Measurements from ENCODE around the gene FOXI1.
"Not testable (repeated sequence)": the region's sequence is repeated elsewhere in the genome, so short reads cannot be mapped to it uniquely, and the experiment has no call there.

FOXI1 gene

DNA sequence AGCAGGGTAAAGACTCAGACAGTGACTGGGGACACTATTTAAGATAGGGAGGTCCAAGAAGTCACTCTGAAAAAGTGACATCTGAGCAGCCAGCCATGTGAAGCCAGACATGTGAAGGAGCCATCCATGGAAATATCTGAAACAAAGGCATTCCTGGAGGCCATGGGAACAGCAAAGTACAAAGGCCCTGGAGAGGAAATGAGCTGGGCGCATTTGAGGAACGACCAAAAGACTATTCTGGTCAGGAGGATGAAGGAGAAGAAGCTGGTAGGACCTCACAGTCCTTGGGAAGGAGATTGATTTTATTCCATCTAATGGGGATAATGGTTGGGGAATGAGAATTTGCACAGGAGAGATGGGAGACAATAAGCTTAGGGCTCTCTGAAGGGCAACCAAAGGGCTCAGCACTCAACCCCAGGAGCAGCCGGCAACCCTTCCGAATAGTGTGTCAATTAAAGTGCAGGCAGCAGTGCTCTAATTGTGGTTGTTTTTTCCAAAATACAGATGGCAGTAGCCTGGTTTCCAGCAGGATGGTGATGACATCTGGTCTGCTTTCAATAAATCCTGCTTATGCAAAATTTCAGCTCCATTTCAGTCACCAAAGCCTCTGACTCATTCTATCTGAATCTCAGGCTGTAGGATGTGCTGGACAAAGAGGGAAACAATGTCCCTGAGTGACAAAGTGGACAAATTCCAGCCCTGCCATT, 26.7 kb downstream of the FOXI1 start:
- no peak for DNase-seq

DNA sequence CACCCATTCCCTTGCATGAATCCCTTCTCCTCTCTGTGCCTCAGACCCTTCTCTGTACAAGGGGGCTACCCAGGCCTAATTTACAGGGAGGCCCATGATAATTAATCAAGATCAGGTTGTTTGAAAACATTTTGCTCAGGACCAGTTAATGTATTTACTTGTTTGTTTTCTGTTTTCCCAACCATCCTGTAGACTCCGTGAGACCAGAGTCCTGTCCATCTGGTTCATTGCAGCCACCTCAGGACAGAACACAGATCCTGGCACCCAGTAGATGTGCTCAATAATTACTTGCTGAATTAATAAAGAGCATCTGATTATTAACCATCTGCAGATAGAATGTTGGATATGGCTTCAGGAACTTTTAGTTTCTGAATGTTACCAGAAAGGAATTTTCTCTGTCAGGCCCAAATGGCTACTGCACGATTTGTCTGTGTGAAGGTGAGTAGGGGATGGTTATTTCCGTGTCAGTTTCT, 27.3 kb downstream of the FOXI1 start:
- no peak for DNase-seq

- no peak for DNase-seq
These were observed 30.2 kb downstream of the FOXI1 start for GRCh38 chr5:170135796-170136490.

- DNase-seq: no peak
These were observed 30.8 kb downstream of the FOXI1 start for GRCh38 chr5:170136506-170136905.

- no peak for DNase-seq
These were observed 32.1 kb downstream of the FOXI1 start for GRCh38 chr5:170137694-170138214.

GRCh38 chr5:170138273-170138672, 32.6 kb downstream of the FOXI1 start:
- DNase-seq: no peak

DNA sequence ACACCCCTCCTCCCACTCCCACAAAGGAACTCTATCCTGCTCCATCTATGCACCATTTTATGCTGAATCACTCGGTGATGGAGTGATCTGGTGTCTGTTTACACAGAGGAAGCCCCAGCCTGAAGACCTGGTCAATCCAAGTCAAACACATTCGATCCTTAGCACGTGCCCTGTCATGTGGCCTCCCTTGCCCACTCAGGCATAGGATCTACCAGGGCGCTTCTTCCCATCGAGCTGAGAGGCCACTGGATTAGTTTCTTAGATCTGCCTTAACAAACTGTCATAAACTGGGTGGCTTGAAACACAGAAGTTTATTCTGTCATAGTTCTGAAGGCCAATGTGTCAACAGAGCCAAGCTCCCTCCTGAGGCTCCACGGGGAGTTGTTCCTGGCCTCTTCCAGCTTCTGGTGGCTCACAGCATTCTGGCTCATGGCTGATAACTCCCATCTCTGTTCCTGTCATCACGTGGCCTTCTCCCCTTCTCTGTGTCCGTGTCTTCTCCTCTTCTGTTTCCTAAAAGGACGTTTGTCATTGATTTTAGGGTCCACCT, 34.2 kb downstream of the FOXI1 start:
- DNase-seq: no peak

DNA sequence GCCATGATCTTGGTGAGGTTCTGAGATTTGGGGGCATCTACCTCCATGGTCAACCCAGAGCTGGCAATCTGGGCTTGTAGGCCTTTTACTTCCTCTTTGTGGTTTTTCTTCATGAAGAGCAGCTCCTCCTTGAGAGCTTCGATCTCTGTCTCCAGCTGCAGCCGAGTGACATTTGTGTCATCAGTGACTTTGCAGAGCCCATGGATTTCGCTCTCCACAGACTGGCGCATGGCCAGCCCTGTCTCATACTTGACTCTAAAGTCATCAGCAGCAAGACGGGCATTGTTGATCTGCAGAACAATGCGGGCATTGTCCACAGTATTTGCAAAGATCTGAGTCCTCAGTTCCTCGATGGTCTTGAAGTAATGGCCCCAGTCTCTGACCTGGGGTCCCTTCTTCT, 35.5 kb downstream of the FOXI1 start:
- not testable (repeated sequence) for DNase-seq

DNA sequence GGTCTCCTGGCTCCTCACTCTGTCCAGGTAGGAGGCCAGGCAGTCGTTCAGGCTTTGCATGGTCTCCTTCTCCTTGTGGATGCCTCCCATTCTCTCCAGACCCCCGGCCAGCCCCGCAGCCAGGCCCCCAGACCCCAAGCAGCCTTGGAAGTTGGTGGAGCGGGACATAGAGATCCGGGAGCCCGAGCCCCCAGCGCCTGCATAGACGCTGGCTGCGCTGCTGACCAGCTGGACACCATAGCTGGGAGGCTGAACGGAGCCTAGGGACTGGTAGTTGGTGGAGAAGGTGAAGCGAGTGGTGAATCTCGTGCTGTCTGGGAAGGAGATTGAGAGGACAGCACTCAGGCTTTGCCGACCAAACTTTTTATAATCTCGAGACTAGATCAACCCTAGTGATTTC, 35.9 kb downstream of the FOXI1 start:
- no peak for DNase-seq

DNA sequence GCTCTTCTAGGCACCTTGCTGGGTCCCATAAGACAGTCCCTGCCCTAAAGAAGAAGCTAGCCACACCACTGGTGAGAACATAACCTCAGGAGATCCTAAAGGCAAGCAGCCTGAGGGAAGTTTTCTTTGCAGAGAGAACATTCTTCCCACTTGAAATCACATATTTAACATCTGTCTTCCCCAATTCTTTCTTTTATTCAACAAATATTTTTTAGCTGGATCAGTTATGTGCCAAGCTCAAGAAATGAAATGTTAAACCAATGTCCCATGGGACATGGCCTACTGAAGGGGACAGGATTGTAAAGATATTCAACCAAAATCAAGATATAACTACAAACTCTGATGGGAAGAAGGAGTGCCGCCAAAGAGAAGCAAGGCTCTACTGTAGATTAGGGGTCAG, 36.5 kb downstream of the FOXI1 start:
- DNase-seq: no peak

DNA sequence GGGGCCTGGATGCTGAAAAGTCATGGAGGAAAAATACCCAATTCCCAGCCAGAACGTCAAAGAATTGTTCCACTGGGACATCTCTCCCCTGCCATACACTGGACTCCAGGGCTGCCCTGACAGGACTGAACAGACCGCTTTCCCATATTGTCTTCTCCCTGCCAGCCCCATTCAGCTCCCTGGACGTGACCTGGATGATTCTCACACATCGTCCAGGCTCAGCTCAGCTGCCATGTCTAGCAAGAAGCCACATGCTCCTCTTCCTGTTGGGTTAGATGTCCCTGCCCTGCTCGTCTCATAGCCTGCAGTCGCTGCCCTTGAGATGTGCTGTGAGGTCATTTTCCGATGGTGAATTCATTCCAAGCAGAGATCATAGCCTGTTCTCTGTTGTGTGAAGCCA, 37.4 kb downstream of the FOXI1 start:
- DNase-seq: no peak

- no peak for DNase-seq
These were observed 38.0 kb downstream of the FOXI1 start for GRCh38 chr5:170143710-170144109.

DNA sequence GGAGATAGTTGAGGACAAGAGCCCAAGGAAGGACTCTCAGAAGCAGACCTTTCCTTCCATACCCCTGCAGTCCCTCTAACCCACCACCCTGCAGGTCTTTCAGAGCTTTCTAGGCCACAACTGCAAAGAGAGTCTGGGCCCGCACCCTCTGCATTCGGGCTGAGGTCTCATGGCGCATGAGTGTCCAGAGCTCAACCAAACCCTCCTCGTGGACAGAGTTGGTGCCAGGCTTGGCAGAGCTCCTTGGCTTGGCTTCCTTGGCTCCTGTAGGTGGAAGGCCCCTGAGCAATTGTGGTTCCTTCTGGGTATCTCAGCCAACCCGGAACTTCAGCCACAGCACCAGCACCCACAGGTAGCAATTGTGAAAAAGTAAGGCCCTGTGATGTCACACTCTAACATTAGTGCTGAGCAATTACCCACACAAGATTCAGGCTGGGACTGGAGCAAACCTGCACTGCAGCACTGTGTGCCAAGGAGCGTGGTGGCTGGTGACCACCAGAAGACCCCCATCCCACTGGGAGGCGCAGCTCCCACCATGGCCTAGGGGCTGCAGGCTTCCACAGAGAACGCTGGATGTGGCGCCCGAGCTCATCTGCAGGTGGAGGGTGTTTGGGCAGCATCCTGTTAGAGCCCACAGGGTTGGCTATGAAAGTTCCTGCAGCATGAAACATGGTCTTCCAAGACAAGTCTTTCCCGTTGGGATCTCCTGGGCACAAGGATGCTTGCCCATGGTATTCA, 38.8 kb downstream of the FOXI1 start:
- no peak for DNase-seq

DNA sequence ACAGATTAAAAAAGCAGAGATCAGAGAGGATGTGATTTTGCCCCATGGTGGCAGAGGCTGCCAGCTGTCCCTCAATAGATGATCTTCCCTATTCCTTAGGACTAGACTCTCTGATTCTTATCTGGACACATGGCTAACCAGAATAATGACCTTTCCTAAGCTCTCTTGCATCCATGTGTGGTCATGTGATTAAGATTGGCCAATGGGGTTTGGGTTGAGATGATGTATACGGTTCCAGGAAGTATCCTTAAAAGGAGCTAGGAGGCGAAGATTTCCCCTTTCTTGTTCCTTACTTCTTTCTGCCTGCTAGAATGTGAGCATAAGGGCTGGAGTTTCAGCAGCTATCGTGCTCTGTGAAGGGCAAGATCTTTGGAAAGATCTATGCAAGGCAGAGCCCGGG, 39.8 kb downstream of the FOXI1 start:
- no peak for DNase-seq

DNA sequence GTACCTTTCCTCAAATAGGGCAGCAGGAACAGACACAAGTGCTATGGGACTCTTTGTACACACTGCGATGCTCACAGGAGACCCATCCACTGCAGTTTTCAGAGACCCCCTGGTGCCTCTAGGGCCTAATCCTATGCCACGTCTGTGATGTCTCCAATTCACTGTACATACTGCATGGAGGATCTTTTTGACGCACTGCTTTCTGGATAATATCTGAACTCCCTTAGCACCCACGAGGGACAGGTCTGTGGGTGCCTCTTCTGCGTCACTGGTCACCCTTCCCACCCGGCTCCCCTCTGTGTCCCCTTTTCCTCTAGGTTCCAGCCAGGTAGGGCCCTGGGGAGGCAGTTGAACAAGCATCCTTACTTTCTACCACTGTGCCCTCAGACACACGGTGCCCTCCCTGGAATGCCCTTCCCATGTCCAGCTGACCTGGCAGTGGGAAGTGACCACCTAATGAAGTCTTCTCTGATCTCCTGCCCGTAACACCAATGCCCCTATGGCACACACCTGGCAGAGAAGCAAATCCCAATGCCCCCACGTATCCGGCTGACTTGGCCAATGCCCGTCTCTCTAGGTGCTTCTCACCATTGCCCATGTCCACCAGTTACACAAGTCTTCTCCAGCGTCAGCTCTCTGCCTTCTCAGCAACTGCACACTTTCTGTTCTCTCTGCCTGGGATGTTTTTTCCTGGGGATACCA, 41.5 kb downstream of the FOXI1 start:
- DNase-seq: no peak

GRCh38 chr5:170147753-170148264, 42.1 kb downstream of the FOXI1 start:
- DNase-seq: no peak

GRCh38 chr5:170148430-170149205, 42.9 kb downstream of the FOXI1 start:
- no peak for DNase-seq

GRCh38 chr5:170149206-170149515, 43.5 kb downstream of the FOXI1 start:
- no peak for DNase-seq

- DNase-seq: no peak
These were observed 45.0 kb downstream of the FOXI1 start for GRCh38 chr5:170150713-170151096.

- no peak for DNase-seq
These were observed 45.6 kb downstream of the FOXI1 start for GRCh38 chr5:170151097-170151831.

- no peak for DNase-seq
These were observed 47.1 kb downstream of the FOXI1 start for GRCh38 chr5:170152767-170153166.

All from stimulated activated CD4-positive, alpha-beta T cell treated with anti-CD3 and anti-CD28 coated beads, Interleukin-4, amount 100 ng/mL, for 24 hours (primary cell).